HL-60 (cell line): Measurements from ENCODE around the gene GPATCH4.

Experiments
- DNase-seq, 2 experiments: peaks; one replicate each; pipeline ENCODE4 v3.0.0-alpha.2; 2010 to 2020; ENCODE audit warnings: low read depth in 1 of 2, low spot score in 1 of 2
- H3K27ac ChIP-seq: fragments of 250-450 bp; sonication (Bioruptor Pico); replicated peaks from 2 replicates; pipeline ENCODE4 v1.5.1; 2020; ENCODE audit warnings: mild to moderate bottlenecking, moderate library complexity
- H3K27me3 ChIP-seq: fragments of 250-450 bp; sonication (Bioruptor Pico); 2 replicates; pipeline ENCODE4 v1.5.1; 2021; ENCODE audit warnings: mild to moderate bottlenecking, moderate library complexity; ENCODE audit not compliant: insufficient read depth, poor library complexity, severe bottlenecking
- H3K4me3 ChIP-seq: replicated peaks from 2 replicates; pipeline ENCODE4 v1.5.1; 2011; ENCODE audit warnings: mild to moderate bottlenecking, control low read depth, low read length; ENCODE audit not compliant: insufficient read depth
- CTCF ChIP-seq: IDR thresholded peaks from one replicate; pipeline ENCODE4 v1.5.1; 2011; ENCODE audit warnings: low read length, control low read depth, inconsistent platforms; ENCODE audit not compliant: insufficient read depth
- GABPA ChIP-seq: IDR thresholded peaks from 2 replicates; pipeline ENCODE4 v1.6.1; 2012; ENCODE audit warnings: low read depth
- POLR2AphosphoS5 ChIP-seq: IDR thresholded peaks from 2 replicates; pipeline ENCODE4 v1.6.1; 2012; ENCODE audit warnings: low read depth
- REST ChIP-seq: IDR thresholded peaks from 2 replicates; pipeline ENCODE4 v1.6.1; 2012; ENCODE audit warnings: low read depth; ENCODE audit not compliant: insufficient replicate concordance
- SPI1 ChIP-seq: IDR thresholded peaks from 2 replicates; pipeline ENCODE4 v1.6.1; 2012; ENCODE audit warnings: low read depth, mild to moderate bottlenecking, borderline replicate concordance

GPATCH4 gene

DNA sequence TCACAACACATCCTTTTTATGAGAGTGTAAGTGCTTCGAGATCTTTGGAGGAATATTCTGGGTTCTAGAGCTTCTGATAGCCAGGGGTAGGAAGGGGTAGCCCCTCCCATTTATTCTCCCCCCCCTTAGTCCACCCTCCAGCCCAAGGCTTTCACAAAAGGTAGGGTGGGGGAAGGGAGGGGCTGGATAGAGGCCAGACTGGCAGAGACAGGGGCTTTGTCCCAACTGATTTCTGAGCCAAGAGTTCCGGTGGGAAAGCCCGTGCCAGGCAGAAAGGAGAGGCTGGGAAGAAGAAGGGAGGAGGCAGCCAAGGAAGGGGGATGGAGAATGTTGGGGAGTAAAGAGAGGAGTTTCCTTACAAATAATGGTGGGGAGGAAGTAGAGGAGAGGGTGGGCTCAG lies 43.8 kb upstream of the GPATCH4 start:
- H3K27me3 ChIP-seq = peaks cover 46% of the 10 kb centered on the region
- TF ChIP-seq POLR2AphosphoS5 = no peak
- no peak for TF ChIP-seq CTCF
- TF ChIP-seq SPI1 = no peak
- no peak for TF ChIP-seq GABPA
- TF ChIP-seq REST = no peak

GRCh38 chr1:156644640-156645039 lies 43.4 kb upstream of the GPATCH4 start:
- Histone ChIP-seq H3K4me3 (no peak overlapping the region), H3K27ac (no peak overlapping the region), H3K27me3 (peaks cover 46% of the 10 kb centered on the region)
- DNase-seq = no peak
- TF ChIP-seq GABPA = no peak
- no peak for TF ChIP-seq SPI1
- no peak for TF ChIP-seq POLR2AphosphoS5
- no peak for TF ChIP-seq CTCF
- no peak for TF ChIP-seq REST

More for the DNA sequence above, 43.8 kb upstream of the GPATCH4 start:
- H3K27ac ChIP-seq = no peak overlapping the region
- H3K4me3 ChIP-seq = no peak overlapping the region
- DNase-seq = no peak

DNA sequence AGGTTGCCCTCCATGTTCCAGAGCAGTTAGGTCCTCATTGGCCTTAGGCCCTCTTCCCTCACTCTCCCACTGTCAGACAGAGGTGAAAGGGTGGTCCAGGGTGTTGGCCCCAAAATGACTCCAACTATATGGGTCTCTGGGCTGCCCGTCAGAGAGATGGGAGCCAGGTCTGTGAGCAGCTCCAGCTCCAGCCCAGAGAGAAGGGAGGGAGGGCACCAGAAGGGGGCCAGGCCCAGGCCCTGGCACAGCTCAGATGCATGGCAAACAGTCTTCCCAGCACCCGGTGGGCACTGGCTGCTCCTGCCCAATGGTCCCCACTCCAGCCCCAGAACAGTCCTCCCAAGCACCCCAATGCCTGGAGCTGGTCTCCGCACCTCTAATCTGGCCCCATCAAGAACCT lies 42.9 kb upstream of the GPATCH4 start:
- TF ChIP-seq POLR2AphosphoS5 = no peak
- no peak for TF ChIP-seq GABPA
- no peak for TF ChIP-seq CTCF
- DNase-seq = no peak
- Histone ChIP-seq H3K4me3 (no peak overlapping the region), H3K27ac (no peak overlapping the region), H3K27me3 (peaks cover 51% of the 10 kb centered on the region)

DNA sequence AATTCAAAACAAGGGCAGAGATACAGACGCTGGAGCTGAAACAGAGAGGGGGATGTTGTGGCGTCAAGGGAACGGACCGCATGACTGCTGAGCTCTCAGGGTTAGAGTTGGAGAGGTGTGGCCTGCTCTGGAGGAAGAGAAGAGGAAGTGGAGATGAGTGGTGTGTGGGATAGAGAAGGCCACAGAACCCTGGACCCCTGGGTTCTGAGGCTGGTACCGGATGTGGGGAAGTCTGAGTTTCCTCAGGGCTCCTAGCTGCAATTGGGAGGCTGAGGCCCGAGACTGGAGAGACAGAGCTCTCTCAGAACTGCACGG lies 42.5 kb upstream of the GPATCH4 start:
- TF ChIP-seq SPI1 = peak; percentile 85
- no peak for TF ChIP-seq POLR2AphosphoS5
- no peak for TF ChIP-seq REST
- peak; percentile 33 for TF ChIP-seq GABPA
- no peak for TF ChIP-seq CTCF
- Histone ChIP-seq H3K27ac (no peak overlapping the region), H3K27me3 (peaks cover 51% of the 10 kb centered on the region), H3K4me3 (no peak overlapping the region)
- DNase-seq = peak in 1 of 2 experiments; percentile 63
